ENCODE measurements around the gene PRICKLE2. TPM values are rescaled to one million over a fixed set of nuclear protein-coding genes. Genes with fewer than 3 reads are reported as not detected.

The PRICKLE2 gene
- total and polyA plus RNA-seq, 10 of the 15 experiments (the other 5 are each of a cell fraction or from before 2014, with no cell fraction given), result 0.11 to 2.6 (median 0.69) TPM

DNA sequence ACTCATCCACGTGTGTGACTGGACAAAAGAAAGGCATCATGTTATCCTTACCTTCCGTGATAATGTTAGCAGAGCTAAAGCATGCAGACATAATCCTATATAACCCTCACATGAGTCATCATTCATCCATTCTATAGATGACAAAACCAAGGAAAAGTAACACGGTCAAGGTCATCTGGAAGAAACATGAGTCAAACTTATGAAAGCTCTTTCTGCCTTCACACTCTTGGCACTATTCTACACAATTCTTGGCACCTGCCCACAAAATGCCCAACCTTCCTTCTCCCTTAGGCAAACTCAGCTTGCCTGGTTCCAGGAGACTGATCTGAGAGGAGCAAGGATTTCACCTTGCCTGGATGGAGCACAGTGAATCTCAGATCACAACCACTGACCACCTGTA is 66.9 kb downstream of the PRICKLE2 start:
- ChIA-PET RAD21 (ENCODE audit: unreplicated experiment) (no interaction called here), POLR2A (no interaction called here), SMC1A (ENCODE audit: uncharacterized antibody, unreplicated experiment) (interaction anchor here (0.6 to 1.3 kb wide), 7 partner anchors 9 to 305 kb away, joined by 3 to 5 read pairs (median 3); no protein-coding TSS in a partner anchor), CTCF (no interaction called here)
- Histone ChIP-seq H3K27me3 (replicated peaks in 1 of 2; ENCODE audit: control insufficient read depth in 2 of 2, insufficient read depth in 2 of 2, low read length in 1 of 2) (no peaks in the 10 kb centered on the region), H2AFZ (ENCODE audit: control insufficient read depth, low read depth, low read length) (no peak overlapping the region), H3K4me1 (ENCODE audit: control insufficient read depth, insufficient read depth, low read length) (no peaks in the 10 kb centered on the region), H3K4me2 (ENCODE audit: control insufficient read depth, insufficient read depth) (no peak overlapping the region), H3K9me3 (replicated peaks; ENCODE audit: control insufficient read depth, insufficient read depth, low read length) (no peaks in the 10 kb centered on the region), H3K36me3 (ENCODE audit: control insufficient read depth in 2 of 2, insufficient read depth in 2 of 2, low read length in 1 of 2) (no peaks in the 10 kb centered on the region), H3K27ac (ENCODE audit: control insufficient read depth, insufficient read depth) (no peak overlapping the region), H3K79me2 (ENCODE audit: control insufficient read depth, insufficient read depth, low read length) (no peaks in the 10 kb centered on the region), H3K4me3 (no peak overlapping the region), H3K9ac (ENCODE audit: control insufficient read depth, insufficient read depth, low read length) (no peak overlapping the region), H4K20me1 (ENCODE audit: control insufficient read depth, insufficient read depth) (no peaks in the 10 kb centered on the region)
- FAIRE-seq, result no peak
- 53% methylated on average over 3 of the region's 3 CpGs for WGBS (ENCODE audit: insufficient coverage, insufficient replicate concordance, low lambda C conversion rate, missing lambda C conversion rate)
- in situ Hi-C loops (cut with MboI), result no loop called here
- no peak for ATAC-seq
- intact Hi-C loops (cut with micrococcal nuclease; ENCODE audit: unreplicated experiment), result no loop called here
- no peak for DNase-seq (ENCODE audit: low read depth, low spot score)
- TF ChIP-seq, protein P1, sequence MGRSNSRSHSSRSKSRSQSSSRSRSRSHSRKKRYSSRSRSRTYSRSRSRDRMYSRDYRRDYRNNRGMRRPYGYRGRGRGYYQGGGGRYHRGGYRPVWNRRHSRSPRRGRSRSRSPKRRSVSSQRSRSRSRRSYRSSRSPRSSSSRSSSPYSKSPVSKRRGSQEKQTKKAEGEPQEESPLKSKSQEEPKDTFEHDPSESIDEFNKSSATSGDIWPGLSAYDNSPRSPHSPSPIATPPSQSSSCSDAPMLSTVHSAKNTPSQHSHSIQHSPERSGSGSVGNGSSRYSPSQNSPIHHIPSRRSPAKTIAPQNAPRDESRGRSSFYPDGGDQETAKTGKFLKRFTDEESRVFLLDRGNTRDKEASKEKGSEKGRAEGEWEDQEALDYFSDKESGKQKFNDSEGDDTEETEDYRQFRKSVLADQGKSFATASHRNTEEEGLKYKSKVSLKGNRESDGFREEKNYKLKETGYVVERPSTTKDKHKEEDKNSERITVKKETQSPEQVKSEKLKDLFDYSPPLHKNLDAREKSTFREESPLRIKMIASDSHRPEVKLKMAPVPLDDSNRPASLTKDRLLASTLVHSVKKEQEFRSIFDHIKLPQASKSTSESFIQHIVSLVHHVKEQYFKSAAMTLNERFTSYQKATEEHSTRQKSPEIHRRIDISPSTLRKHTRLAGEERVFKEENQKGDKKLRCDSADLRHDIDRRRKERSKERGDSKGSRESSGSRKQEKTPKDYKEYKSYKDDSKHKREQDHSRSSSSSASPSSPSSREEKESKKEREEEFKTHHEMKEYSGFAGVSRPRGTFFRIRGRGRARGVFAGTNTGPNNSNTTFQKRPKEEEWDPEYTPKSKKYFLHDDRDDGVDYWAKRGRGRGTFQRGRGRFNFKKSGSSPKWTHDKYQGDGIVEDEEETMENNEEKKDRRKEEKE (IDR thresholded peaks at IDR 0.05), result no peak
- TF ChIP-seq ZZZ3 (IDR thresholded peaks at IDR 0.05; ENCODE audit: control insufficient read depth, insufficient read length, low read depth) (no peak), RBBP5 (conservative IDR thresholded peaks at IDR 0.05) (no peak), STAT3 (IDR thresholded peaks at IDR 0.05; ENCODE audit: low read depth, low read length) (no peak), TCF3 (IDR thresholded peaks at IDR 0.05; ENCODE audit: borderline replicate concordance, insufficient read depth, low read depth, low read length) (no peak), BCL11A (IDR thresholded peaks at IDR 0.05; ENCODE audit: low read depth, low read length) (no peak), SMAD1 (IDR thresholded peaks at IDR 0.05; ENCODE audit: low read depth, partially characterized antibody) (no peak), JUND (IDR thresholded peaks at IDR 0.05; ENCODE audit: low read depth, low read length) (no peak), MTA2 (IDR thresholded peaks at IDR 0.05; ENCODE audit: low read depth) (no peak)
- TF ChIP-seq, protein P2, sequence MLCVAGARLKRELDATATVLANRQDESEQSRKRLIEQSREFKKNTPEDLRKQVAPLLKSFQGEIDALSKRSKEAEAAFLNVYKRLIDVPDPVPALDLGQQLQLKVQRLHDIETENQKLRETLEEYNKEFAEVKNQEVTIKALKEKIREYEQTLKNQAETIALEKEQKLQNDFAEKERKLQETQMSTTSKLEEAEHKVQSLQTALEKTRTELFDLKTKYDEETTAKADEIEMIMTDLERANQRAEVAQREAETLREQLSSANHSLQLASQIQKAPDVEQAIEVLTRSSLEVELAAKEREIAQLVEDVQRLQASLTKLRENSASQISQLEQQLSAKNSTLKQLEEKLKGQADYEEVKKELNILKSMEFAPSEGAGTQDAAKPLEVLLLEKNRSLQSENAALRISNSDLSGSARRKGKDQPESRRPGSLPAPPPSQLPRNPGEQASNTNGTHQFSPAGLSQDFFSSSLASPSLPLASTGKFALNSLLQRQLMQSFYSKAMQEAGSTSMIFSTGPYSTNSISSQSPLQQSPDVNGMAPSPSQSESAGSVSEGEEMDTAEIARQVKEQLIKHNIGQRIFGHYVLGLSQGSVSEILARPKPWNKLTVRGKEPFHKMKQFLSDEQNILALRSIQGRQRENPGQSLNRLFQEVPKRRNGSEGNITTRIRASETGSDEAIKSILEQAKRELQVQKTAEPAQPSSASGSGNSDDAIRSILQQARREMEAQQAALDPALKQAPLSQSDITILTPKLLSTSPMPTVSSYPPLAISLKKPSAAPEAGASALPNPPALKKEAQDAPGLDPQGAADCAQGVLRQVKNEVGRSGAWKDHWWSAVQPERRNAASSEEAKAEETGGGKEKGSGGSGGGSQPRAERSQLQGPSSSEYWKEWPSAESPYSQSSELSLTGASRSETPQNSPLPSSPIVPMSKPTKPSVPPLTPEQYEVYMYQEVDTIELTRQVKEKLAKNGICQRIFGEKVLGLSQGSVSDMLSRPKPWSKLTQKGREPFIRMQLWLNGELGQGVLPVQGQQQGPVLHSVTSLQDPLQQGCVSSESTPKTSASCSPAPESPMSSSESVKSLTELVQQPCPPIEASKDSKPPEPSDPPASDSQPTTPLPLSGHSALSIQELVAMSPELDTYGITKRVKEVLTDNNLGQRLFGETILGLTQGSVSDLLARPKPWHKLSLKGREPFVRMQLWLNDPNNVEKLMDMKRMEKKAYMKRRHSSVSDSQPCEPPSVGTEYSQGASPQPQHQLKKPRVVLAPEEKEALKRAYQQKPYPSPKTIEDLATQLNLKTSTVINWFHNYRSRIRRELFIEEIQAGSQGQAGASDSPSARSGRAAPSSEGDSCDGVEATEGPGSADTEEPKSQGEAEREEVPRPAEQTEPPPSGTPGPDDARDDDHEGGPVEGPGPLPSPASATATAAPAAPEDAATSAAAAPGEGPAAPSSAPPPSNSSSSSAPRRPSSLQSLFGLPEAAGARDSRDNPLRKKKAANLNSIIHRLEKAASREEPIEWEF (IDR thresholded peaks at IDR 0.05; ENCODE audit: insufficient replicate concordance, low read depth, low read length), result no peak
- TF ChIP-seq, protein P3, sequence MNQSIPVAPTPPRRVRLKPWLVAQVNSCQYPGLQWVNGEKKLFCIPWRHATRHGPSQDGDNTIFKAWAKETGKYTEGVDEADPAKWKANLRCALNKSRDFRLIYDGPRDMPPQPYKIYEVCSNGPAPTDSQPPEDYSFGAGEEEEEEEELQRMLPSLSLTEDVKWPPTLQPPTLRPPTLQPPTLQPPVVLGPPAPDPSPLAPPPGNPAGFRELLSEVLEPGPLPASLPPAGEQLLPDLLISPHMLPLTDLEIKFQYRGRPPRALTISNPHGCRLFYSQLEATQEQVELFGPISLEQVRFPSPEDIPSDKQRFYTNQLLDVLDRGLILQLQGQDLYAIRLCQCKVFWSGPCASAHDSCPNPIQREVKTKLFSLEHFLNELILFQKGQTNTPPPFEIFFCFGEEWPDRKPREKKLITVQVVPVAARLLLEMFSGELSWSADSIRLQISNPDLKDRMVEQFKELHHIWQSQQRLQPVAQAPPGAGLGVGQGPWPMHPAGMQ (IDR thresholded peaks at IDR 0.05; ENCODE audit: borderline replicate concordance), result no peak
- TF ChIP-seq, protein P4, sequence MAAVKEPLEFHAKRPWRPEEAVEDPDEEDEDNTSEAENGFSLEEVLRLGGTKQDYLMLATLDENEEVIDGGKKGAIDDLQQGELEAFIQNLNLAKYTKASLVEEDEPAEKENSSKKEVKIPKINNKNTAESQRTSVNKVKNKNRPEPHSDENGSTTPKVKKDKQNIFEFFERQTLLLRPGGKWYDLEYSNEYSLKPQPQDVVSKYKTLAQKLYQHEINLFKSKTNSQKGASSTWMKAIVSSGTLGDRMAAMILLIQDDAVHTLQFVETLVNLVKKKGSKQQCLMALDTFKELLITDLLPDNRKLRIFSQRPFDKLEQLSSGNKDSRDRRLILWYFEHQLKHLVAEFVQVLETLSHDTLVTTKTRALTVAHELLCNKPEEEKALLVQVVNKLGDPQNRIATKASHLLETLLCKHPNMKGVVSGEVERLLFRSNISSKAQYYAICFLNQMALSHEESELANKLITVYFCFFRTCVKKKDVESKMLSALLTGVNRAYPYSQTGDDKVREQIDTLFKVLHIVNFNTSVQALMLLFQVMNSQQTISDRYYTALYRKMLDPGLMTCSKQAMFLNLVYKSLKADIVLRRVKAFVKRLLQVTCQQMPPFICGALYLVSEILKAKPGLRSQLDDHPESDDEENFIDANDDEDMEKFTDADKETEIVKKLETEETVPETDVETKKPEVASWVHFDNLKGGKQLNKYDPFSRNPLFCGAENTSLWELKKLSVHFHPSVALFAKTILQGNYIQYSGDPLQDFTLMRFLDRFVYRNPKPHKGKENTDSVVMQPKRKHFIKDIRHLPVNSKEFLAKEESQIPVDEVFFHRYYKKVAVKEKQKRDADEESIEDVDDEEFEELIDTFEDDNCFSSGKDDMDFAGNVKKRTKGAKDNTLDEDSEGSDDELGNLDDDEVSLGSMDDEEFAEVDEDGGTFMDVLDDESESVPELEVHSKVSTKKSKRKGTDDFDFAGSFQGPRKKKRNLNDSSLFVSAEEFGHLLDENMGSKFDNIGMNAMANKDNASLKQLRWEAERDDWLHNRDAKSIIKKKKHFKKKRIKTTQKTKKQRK (IDR thresholded peaks at IDR 0.05; ENCODE audit: low read depth, low read length), result no peak
- no TSS peak for BruUV-seq (replicated peaks)

All from GM12878 (cell line).